Activated T-helper 1 cell treated with anti-CD3 and anti-CD28 coated beads, Interleukin-12 subunit alpha, Interleukin-12 subunit beta, Interleukin-2, Interleukin-4 antibody, amounts not matched to agents 30 ng/mL and 10 ng/mL and 1 ng/mL, durations not matched to agents 14 hours and 24 hours and 36 hours (primary cell): Measurements from ENCODE around the gene R3HDM2. TPM values are rescaled to one million over a fixed set of nuclear protein-coding genes. Genes with fewer than 3 reads are reported as not detected.

Experiments used
- DNase-seq: peaks from one replicate; pipeline ENCODE4 v3.0.0; 2021; ENCODE audit warnings: low spot score
- H3K27ac Mint-ChIP-seq: one replicate; pipeline ENCODE4 v1.8.0; 2021; ENCODE audit warnings: mild to moderate bottlenecking, mixed read lengths
- H3K27me3 Mint-ChIP-seq: one replicate; pipeline ENCODE4 v1.8.0; 2022; ENCODE audit warnings: mild to moderate bottlenecking, moderate library complexity, mixed read lengths; ENCODE audit not compliant: insufficient read depth
- H3K36me3 Mint-ChIP-seq: one replicate; pipeline ENCODE4 v1.8.0; 2021; ENCODE audit warnings: low read depth, mixed read lengths
- H3K4me1 Mint-ChIP-seq: one replicate; pipeline ENCODE4 v1.8.0; 2021; ENCODE audit warnings: low read depth, mixed read lengths
- H3K4me3 Mint-ChIP-seq: one replicate; pipeline ENCODE4 v1.8.0; 2021; ENCODE audit warnings: mild to moderate bottlenecking, moderate library complexity, mixed read lengths
- H3K9me3 Mint-ChIP-seq: one replicate; pipeline ENCODE4 v1.8.0; 2021; ENCODE audit warnings: mixed read lengths
- intact Hi-C: fragments of 100-400 bp; cut with micrococcal nuclease; formaldehyde crosslinking; loops from one replicate; pipeline ENCODE4 v1.15.1; 2024
- total RNA-seq: library from RNA; stranded (reverse); gene quantifications from 2 replicates; pipeline ENCODE4 v1.2.3, GENCODE V29; 2022

Gene R3HDM2
- total RNA-seq, 1 donor from 2014 or later: 44.6 TPM

DNA sequence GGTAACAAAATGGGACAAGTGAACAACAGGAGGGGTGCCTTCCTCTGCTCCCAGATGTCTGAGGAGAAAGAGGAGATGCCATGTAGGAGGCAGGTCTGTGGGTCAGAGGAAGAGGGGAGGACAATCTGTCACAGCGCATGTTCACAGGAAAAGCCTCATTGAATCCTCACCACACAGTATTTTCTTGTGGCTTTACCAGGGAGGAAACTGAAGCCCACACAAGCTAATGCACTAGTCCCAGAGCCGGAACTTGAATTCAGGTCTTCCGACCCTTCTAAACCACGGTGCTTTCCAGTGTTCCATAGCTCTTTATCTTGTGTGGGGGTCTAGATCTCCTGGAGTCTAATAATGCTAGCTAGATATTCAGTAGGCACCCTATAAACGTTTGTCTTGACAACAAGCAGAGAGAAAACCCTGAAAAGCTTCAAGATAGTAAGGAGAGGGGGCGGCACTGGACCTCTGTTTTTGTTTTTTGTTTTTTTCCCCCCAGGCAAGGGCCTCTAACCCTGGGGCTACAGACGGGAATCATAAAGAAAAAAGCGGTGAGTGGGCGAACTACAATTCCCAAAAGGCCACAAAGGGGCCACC is 201.7 kb downstream of the R3HDM2 start:
- intact Hi-C loops: loop anchor here (1.0 to 5.0 kb wide), 3 partner anchors 10 to 142 kb away; partner anchors contain the start of gene NAB2
- Mint-ChIP-seq H3K27ac (peak overlapping the region; percentile 96), H3K36me3 (peaks cover 24% of the 10 kb centered on the region), H3K9me3 (no peaks in the 10 kb centered on the region), H3K4me3 (peak overlapping the region; percentile 98), H3K27me3 (peaks cover 23% of the 10 kb centered on the region), H3K4me1 (peaks cover 60% of the 10 kb centered on the region)
- DNase-seq: no peak

DNA sequence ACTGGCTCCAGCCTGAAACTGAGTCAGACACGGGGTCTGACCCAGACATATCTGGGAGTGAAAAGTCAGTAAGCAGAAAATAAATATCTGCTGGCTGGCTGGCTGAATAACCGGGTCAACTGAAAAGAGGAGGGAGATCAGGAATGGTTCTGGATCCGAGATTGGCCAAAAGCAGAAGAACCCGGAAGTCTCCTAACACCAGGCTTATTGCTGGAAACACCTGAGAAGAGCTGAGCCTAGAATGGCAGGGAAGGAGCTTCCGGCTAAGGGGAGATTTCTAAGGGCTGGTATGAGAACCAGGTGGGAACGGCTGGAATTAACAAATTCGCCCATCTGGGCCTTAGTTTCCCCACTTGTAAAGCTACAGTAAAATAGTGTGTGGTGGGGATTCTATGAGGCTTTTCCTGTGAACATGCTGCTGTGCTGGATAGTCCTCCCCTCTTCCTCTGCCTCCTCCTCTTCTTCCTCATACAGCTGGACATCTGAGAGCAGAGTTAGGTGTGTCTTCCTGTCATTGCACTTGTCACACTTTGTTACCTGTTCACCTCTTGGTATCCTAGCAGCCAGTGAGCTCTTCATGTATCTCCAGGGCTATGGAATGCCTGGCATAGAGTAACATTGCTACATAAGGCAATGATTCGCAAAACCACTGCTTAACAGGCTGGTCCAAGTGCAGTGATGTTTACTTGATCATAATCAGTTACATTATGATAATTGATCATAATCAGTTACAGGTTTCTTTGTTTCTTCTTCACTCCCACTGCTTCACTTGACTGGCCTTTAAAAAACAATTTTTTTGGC is 203.3 kb downstream of the R3HDM2 start:
- Mint-ChIP-seq H3K27ac (no peak overlapping the region), H3K36me3 (peaks cover 15% of the 10 kb centered on the region), H3K9me3 (no peaks in the 10 kb centered on the region), H3K4me3 (peak overlapping the region; percentile 28), H3K27me3 (peaks cover 39% of the 10 kb centered on the region), H3K4me1 (peaks cover 64% of the 10 kb centered on the region)
- no peak for DNase-seq
- intact Hi-C loops: loop anchor here (5.0 kb wide), 1 partner anchor 140 kb away; the partner anchor contains the start of gene NAB2

DNA sequence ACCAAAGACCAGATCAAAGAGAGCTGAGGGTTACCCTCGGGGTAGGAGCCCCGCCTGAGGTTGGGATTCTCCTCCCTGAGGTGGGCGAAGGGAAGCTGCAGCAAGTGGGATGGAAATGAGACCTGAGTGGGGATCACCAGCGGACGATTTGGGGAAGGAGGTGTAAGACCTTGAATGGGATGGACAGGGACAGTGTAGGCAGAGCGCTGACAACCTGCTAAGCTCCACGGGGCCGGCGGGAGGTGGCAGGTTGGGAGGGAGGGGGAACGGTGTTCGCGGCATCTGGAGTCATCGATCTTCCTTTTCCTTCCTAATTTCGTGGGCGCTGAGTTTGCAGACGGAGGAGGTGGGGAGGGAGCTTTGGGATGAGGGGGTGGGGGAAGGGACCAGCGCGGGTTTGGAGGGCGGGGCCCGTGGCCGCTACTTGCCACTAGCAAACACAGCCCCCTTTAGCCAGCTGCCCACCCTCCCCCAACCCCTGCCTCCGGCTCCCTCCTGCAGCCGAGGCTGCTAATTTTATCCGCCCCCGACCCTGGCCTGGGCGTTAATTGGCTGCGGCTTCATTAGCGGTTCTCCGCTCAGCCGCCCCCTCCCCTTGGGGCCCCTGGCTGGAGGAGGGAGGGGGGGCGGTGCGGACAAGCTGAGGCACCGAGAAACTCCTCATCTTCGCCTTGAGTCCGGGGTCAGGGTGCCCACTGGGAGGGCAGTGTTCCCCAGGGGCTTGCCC is 204.1 kb downstream of the R3HDM2 start:
- DNase-seq: no peak
- peaks cover 9% of the 10 kb centered on the region for H3K36me3 Mint-ChIP-seq
- intact Hi-C loops: loop anchor here (5.0 kb wide), 1 partner anchor 139 kb away; the partner anchor contains the start of gene NAB2
- no peaks in the 10 kb centered on the region for H3K9me3 Mint-ChIP-seq
- peak overlapping the region; percentile 43 for H3K4me3 Mint-ChIP-seq
- H3K27me3 Mint-ChIP-seq: peaks cover 44% of the 10 kb centered on the region
- H3K27ac Mint-ChIP-seq: peak overlapping the region; percentile 69
- H3K4me1 Mint-ChIP-seq: peaks cover 64% of the 10 kb centered on the region

DNA sequence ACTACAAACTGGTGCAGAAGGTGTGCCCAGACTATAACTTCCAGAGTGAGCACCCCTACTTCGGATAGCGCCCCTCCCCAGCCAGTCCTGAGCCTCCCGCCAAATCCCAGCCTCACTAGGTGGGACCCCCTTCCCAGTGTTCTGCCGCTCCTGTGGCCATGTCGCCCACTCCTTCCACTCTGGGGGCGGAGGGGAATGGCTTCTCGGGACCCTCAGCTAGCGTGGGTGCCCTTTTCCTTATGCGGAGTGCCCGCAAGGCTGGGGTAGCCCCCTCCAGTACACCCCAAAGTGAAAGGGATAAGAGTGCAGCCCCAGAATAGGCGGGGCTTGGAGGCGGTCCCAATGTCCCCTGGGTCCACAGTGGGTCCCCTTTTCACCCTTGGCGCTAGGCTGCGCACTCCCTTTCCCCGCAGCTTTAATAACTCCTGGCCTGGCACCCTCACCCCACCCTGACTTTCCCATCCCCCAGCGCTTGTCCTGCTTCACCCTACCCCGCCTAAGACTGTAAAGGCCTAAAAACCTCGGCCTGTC is 205.1 kb downstream of the R3HDM2 start:
- Mint-ChIP-seq H3K27me3 (peaks cover 54% of the 10 kb centered on the region), H3K9me3 (no peaks in the 10 kb centered on the region), H3K4me1 (peaks cover 66% of the 10 kb centered on the region), H3K36me3 (peaks cover 9% of the 10 kb centered on the region), H3K27ac (peak overlapping the region; percentile 45), H3K4me3 (peak overlapping the region; percentile 19)
- no peak for DNase-seq
- intact Hi-C loops: loop anchor here (2.0 to 5.0 kb wide), 2 partner anchors 13 to 138 kb away; partner anchors contain the start of gene NAB2

DNA sequence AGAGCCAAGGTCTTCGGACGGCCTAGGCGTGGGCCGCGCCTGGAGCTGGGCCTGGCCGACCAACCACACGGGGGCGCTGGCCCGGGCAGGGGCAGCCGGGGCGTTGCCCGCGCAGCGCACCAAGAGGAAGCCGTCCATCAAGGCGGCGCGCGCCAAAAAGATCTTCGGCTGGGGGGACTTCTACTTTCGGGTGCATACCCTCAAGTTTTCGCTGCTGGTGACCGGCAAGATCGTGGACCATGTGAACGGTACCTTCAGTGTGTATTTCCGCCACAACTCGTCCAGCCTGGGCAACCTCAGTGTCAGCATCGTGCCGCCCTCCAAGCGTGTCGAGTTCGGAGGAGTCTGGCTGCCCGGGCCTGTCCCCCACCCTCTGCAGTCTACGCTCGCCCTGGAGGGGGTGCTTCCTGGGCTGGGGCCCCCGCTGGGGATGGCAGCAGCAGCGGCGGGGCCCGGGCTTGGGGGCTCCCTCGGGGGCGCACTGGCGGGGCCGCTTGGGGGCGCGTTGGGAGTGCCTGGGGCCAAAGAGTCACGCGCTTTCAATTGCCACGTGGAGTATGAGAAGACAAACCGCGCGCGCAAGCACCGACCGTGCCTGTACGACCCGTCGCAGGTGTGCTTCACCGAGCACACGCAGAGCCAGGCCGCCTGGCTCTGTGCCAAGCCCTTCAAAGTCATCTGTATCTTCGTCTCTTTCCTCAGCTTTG is 205.7 kb downstream of the R3HDM2 start:
- Mint-ChIP-seq H3K27ac (peak overlapping the region; percentile 50), H3K4me3 (peak overlapping the region; percentile 19), H3K4me1 (peaks cover 62% of the 10 kb centered on the region), H3K36me3 (peaks cover 4% of the 10 kb centered on the region), H3K27me3 (peaks cover 58% of the 10 kb centered on the region), H3K9me3 (no peaks in the 10 kb centered on the region)
- intact Hi-C loops: loop anchor here (2.0 to 5.0 kb wide), 2 partner anchors 14 to 138 kb away; partner anchors contain the start of gene NAB2
- peak; percentile 53 for DNase-seq

DNA sequence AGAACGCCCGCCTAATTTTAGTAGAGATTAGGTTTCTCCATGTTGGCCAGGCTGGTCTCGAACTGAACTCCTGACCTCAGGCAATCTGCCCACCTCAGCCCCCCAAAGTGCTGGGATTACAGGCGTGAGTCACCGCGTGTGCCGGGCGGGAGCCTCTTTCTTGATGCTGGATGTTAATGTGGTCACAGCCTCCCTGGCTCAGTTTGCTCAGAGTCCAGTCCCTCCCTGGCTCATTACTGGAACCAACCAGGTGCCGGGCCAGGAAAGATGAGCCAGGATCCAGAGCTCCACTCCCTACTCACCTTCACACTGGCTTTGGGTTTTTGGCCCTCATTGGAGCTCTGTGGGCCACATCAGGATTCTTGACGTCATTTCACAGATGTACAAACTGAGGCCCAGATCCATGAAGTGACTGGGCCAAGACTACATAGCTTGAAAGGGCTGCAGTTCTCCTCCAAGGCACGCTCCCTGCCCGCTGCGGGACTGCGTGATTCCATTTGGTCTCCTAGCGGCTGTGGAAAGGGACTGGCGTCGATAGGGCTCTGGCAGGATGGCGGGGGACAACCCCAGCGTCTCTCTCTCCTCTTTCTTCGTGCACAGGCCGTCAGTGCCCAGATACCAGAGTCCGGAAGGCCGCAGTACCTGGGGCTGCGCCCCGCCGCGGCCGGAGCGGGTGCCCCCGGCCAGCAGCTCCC is 206.4 kb downstream of the R3HDM2 start:
- intact Hi-C loops: loop anchor here (2.0 kb wide), 1 partner anchor 14 kb away; no protein-coding TSS in a partner anchor
- Mint-ChIP-seq H3K27ac (no peak overlapping the region), H3K27me3 (peaks cover 63% of the 10 kb centered on the region), H3K36me3 (peaks cover 4% of the 10 kb centered on the region), H3K4me1 (peaks cover 57% of the 10 kb centered on the region), H3K9me3 (no peaks in the 10 kb centered on the region), H3K4me3 (no peak overlapping the region)
- DNase-seq: no peak

DNA sequence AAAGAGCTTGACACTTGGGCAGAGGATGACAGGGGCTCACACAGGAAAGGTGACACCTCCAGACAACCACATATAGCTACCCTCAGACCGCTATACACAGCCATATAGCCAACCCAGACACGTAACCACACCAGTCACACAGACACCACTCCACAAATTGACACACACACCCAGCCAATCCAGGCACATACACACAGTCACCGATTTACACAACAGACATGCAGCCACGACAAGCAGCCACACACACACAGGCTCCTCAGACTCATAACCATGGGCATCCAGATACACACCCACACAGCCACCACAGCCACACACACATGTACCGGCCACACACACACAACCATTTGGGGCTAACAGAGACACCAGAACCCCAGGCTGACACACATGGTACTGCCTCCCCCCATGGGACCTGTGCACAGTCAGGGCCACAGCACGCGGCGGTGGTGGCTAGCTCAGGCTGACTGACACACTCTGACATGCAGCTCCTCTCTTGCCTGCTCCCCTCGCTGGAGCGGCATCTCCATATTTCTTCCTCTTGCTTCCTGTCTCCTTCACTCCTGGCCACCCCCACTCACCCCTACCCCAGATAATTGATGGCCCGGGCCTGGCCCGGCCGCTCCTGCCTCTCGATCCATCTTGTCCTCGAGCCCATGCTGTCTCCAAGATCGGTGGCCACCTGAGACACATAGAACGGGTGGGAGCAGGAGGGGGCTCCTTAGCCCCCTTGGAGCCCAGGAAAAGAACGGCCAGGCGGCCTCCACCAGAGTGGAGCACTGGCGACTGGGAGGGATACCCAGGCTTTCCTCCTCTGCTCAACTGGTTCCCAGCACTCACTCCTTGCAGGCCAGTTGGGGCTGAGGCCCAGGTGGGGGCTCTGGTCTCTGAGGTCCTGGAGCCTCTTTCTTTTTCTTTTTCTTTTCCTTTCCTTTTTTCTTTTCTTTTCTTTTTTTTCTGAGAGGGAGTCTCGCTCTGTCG is 207.4 kb downstream of the R3HDM2 start:
- H3K27ac Mint-ChIP-seq: no peak overlapping the region
- no peak for DNase-seq
- H3K4me3 Mint-ChIP-seq: no peak overlapping the region

DNA sequence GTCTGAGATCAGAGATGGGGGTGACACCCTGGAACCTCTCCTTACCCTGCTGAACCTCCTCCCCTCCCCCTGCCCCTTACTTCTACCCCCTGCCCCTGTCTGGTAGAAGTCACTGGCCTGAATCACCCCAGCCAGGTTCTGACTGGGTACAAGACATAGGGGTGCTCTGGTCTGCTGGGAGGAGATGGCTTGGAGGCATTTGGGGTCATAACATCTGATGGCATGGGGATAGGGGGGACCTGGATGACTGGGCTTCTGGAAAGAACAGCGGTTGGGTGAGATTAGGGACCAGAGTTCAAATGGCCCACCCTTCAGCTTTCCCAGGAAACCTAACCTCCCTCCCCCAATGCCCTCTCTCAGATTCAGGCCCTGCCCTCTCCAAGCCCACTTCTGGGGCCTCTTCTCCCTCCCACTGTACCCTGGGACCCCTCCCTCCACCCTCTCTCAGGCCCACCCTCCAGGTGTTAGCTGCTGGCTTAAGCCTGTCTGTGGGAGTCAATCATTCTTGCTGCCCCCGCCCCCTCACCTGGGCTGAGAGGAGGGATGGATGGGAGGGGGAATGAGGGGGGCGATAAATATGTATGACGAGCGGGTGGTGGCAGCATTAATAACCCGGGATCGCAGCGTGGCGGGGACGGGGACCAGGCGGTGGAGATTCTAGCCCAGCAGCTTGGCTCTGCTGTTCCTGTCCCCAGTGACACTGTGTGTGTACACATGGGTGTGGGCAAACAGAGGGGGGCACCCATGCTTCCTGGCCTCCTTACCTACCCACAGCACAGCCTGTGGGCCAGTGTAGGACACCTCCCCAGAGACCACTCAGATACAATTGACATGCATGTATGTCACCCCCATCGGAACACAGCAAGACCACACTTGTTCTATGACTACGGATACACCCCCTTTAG is 208.3 kb downstream of the R3HDM2 start:
- H3K4me1 Mint-ChIP-seq: peaks cover 46% of the 10 kb centered on the region
- no peak overlapping the region for H3K27ac Mint-ChIP-seq
- H3K4me3 Mint-ChIP-seq: no peak overlapping the region
- DNase-seq: no peak
- peaks cover 82% of the 10 kb centered on the region for H3K27me3 Mint-ChIP-seq
- H3K9me3 Mint-ChIP-seq: no peaks in the 10 kb centered on the region
- peaks cover 4% of the 10 kb centered on the region for H3K36me3 Mint-ChIP-seq
- intact Hi-C loops: no loop called here

More for the DNA sequence above, 207.4 kb downstream of the R3HDM2 start:
- intact Hi-C loops: loop anchor here (2.0 kb wide), 1 partner anchor 15 kb away; no protein-coding TSS in a partner anchor
- Mint-ChIP-seq H3K36me3 (peaks cover 4% of the 10 kb centered on the region), H3K9me3 (no peaks in the 10 kb centered on the region), H3K4me1 (peaks cover 48% of the 10 kb centered on the region), H3K27me3 (peaks cover 73% of the 10 kb centered on the region)

DNA sequence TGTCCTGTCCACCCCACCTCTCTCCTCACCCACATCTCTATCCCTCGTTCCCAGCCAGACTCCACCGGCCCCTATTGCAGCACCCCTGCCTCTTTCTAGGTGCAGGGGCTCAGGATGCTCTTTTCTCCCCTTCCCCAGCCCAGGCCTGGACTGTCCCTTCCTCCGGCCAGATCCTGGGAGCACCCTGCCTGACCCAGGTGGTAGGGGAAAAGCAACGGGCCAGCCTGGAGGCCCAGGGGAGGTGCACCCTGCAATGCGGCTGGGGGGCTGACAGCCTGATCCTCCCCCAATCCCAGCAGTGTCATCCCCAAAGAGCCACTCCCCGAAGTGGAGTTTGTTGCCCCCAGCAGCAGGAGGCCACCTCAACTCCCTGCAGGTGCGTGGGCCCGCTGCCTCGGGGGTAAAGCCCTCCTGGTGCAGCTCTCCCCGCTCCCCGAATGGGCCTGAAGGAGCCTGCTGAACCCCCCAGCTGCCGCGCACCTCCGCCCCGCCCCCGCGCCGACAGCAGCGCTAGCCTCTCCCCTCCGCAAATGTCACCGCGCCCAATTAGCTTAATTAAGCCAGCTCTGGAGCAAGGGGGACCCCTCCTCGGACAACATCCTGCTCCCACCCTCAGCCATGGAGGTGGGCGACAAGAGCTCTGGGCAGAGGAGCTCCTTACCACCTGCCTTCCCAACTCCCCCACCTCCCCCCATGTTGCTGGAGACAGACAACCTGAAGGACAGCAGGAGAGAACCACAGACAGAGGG is 209.5 kb downstream of the R3HDM2 start:
- intact Hi-C loops: no loop called here
- Mint-ChIP-seq H3K36me3 (peaks cover 6% of the 10 kb centered on the region), H3K9me3 (no peaks in the 10 kb centered on the region), H3K4me3 (peak overlapping the region; percentile 2), H3K27ac (no peak overlapping the region), H3K4me1 (peaks cover 41% of the 10 kb centered on the region), H3K27me3 (peaks cover 77% of the 10 kb centered on the region)
- no peak for DNase-seq

DNA sequence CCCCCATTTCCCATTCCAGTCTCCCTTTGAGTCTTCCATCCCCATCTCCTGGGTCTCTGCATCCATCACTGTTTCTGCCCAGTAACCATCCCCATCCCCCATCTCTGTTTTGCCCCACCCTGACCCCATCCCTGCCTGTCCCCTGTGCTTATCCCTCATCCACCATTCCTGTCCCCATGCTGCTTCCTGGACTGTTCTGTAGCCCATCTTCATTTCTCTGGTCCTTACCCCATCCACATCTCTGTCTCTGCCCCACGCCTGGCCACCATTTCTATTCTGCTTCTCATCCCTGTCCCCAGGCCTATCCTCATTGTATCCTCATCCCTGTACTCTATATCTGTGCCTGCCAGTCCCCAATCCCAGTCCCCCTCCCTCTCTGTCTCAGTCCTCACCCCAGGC is 210.1 kb downstream of the R3HDM2 start:
- intact Hi-C loops: no loop called here
- no peak for DNase-seq
- Mint-ChIP-seq H3K27me3 (peaks cover 76% of the 10 kb centered on the region), H3K4me3 (peak overlapping the region; percentile 2), H3K4me1 (peaks cover 38% of the 10 kb centered on the region), H3K36me3 (peaks cover 6% of the 10 kb centered on the region), H3K9me3 (no peaks in the 10 kb centered on the region), H3K27ac (no peak overlapping the region)
